K562 (cell line): ENCODE measurements around the gene TGFBR3L. TPM values are rescaled to one million over a fixed set of nuclear protein-coding genes. Genes with fewer than 3 reads are reported as not detected.
A peak's percentile ranks its signal among the peaks of the same experiment; 100 is the strongest.

Experiments used
- GABPB1 ChIP-seq: sonication (generic); formaldehyde crosslinking; IDR thresholded peaks from 2 replicates; pipeline ENCODE4 v1.8.0; 2022; ENCODE audit warnings: mild to moderate bottlenecking, missing genetic modification reagents
- GATAD2B ChIP-seq: fragments of 450-650 bp; IDR thresholded peaks from 2 replicates; pipeline ENCODE4 v1.6.1; 2017; ENCODE audit warnings: mild to moderate bottlenecking, borderline replicate concordance
- MTA1 ChIP-seq: fragments of 450-650 bp; IDR thresholded peaks from 2 replicates; pipeline ENCODE4 v1.6.1; 2017; ENCODE audit warnings: borderline replicate concordance
- POLR3A ChIP-seq: IDR thresholded peaks from 2 replicates; pipeline ENCODE4 v1.6.1; 2011; ENCODE audit warnings: borderline replicate concordance, mild to moderate bottlenecking, moderate library complexity; ENCODE audit not compliant: insufficient read length, insufficient read depth; ENCODE audit errors: extremely low read depth
- SNRNP70 ChIP-seq: fragments of 200-400 bp; formaldehyde crosslinking; optimal IDR thresholded peaks from 2 replicates; pipeline ENCODE3; 2017; ENCODE audit warnings: low read depth, low read length
- SP2 ChIP-seq: IDR thresholded peaks from 2 replicates; pipeline ENCODE4 v1.6.1; 2011; ENCODE audit warnings: mild to moderate bottlenecking, low read depth, low read length, moderate library complexity; ENCODE audit not compliant: poor library complexity, severe bottlenecking; ENCODE audit errors: extremely low read depth
- YY1 ChIP-seq, 3 experiments: IDR thresholded peaks; 2 replicates each; pipeline ENCODE4 v1.6.1; 2011; ENCODE audit warnings: low read length in 2 of 3, mild to moderate bottlenecking in 2 of 3, moderate library complexity in 2 of 3, borderline replicate concordance in 1 of 3, control low read depth in 1 of 3, low read depth in 1 of 3; ENCODE audit not compliant: insufficient read depth in 3 of 3, insufficient replicate concordance in 2 of 3, control insufficient read depth in 1 of 3, insufficient read length in 1 of 3; ENCODE audit errors: extremely low read depth in 1 of 3
- polyA plus RNA-seq, 8 experiments: library from polyadenylated mRNA; depleted of rRNA in 4 of 8; stranded (reverse) in 5 of 8; unstranded in 3 of 8; fragments of >200 nt; fragmentation: Nextera tagmentation in 2 of 8; fragmentation: Illumina TruSeq in 1 of 8; extraction: Ambion mirVana in 2 of 8; extraction: Trizol in 1 of 8; gene quantifications; 2 replicates each; pipeline versions ENCODE4 v1.2.1 to v1.2.3, GENCODE V29; 2011 to 2014; ENCODE audit warnings: inconsistent platforms in 1 of 8, missing spikeins in 1 of 8
- total RNA-seq, 7 experiments: library from RNA; depleted of rRNA in 6 of 7; stranded (reverse); fragments of >200 nt in 6 of 7; fragmentation: Illumina TruSeq in 2 of 7; extraction: Trizol in 2 of 7; gene quantifications; 2 replicates each; pipeline versions ENCODE4 v1.2.1 to v1.2.3, GENCODE V29; 2011 to 2021; ENCODE audit warnings: low replicate concordance in 1 of 7
- TF ChIP-seq, protein P1 (sequence below): fragments of 250-450 bp; sonication (Bioruptor Pico); IDR thresholded peaks from 2 replicates; pipeline ENCODE4 v1.5.0; 2020; ENCODE audit warnings: mild to moderate bottlenecking, borderline replicate concordance
- TF ChIP-seq, protein P2 (sequence below), 2 experiments: fragments of 450-650 bp; conservative IDR thresholded peaks; 2 replicates each; pipeline ENCODE4 v1.6.1; 2017; ENCODE audit warnings: mild to moderate bottlenecking in 2 of 2, moderate library complexity in 2 of 2
- TF ChIP-seq, protein P3 (sequence below), 2 experiments: fragments of 450-650 bp in 1 of 2; sonication (generic) in 1 of 2; formaldehyde crosslinking in 1 of 2; IDR thresholded peaks in 1 of 2; conservative IDR thresholded peaks in 1 of 2; 2 replicates each; pipeline versions ENCODE4 v1.6.1 to v1.8.1; 2016 to 2023; ENCODE audit warnings: mild to moderate bottlenecking in 2 of 2, moderate library complexity in 2 of 2, inconsistent platforms in 1 of 2, missing genetic modification reagents in 1 of 2

TGFBR3L gene
- total and polyA plus RNA-seq, 9 of the 15 experiments (the other 6 are each of a cell fraction or from before 2014, with no cell fraction given): not detected

DNA sequence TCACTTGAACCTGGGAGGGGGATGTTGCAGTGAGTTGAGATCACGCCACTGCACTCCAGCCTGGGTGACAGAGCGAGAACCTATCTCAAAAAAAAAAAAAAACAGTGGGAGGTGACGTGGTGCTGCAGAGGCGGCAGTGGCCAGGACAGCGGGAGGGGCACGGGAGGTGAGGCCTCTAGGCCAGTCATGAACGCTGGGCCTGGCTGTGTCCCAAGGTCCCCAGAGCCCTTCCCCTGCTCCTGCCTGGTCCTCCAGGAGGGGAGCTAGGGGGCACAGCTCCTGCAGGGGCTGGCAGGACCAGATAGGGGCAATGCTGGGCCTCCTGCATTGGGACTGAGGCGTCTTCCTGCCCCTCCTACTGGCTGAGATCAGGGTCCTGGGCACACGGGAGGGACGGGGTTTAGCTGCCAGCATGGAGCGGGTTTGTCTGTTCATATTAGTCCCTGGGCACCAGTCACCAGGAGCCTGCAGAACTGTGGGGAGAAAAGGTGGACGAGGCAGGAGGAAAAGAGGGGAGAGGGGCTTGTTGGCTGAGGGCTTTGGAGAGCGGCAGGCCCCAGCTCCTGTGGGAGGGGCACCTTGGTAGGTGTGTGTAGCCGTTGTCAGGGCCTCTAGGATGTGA is 6.4 kb upstream of the TGFBR3L start (continued):
- TF ChIP-seq SNRNP70 (no peak), SP2 (no peak), MTA1 (no peak), GATAD2B (no peak), YY1 (IDR thresholded peaks at IDR 0.05; ENCODE audit: borderline replicate concordance in 1 of 3, control insufficient read depth in 1 of 3, extremely low read depth in 1 of 3, insufficient read depth in 3 of 3, insufficient read length in 1 of 3, insufficient replicate concordance in 2 of 3, low read depth in 1 of 3, low read length in 2 of 3) (no peak), GABPB1 (CRISPR knock-in tag) (no peak), POLR3A (no peak)
- TF ChIP-seq, protein P1, sequence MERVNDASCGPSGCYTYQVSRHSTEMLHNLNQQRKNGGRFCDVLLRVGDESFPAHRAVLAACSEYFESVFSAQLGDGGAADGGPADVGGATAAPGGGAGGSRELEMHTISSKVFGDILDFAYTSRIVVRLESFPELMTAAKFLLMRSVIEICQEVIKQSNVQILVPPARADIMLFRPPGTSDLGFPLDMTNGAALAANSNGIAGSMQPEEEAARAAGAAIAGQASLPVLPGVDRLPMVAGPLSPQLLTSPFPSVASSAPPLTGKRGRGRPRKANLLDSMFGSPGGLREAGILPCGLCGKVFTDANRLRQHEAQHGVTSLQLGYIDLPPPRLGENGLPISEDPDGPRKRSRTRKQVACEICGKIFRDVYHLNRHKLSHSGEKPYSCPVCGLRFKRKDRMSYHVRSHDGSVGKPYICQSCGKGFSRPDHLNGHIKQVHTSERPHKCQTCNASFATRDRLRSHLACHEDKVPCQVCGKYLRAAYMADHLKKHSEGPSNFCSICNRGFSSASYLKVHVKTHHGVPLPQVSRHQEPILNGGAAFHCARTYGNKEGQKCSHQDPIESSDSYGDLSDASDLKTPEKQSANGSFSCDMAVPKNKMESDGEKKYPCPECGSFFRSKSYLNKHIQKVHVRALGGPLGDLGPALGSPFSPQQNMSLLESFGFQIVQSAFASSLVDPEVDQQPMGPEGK (CRISPR knock-in tag): no peak
- TF ChIP-seq, protein P2, sequence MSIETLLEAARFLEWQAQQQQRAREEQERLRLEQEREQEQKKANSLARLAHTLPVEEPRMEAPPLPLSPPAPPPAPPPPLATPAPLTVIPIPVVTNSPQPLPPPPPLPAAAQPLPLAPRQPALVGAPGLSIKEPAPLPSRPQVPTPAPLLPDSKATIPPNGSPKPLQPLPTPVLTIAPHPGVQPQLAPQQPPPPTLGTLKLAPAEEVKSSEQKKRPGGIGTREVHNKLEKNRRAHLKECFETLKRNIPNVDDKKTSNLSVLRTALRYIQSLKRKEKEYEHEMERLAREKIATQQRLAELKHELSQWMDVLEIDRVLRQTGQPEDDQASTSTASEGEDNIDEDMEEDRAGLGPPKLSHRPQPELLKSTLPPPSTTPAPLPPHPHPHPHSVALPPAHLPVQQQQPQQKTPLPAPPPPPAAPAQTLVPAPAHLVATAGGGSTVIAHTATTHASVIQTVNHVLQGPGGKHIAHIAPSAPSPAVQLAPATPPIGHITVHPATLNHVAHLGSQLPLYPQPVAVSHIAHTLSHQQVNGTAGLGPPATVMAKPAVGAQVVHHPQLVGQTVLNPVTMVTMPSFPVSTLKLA (conservative IDR thresholded peaks at IDR 0.05): peak in 1 of 2 experiments; percentile 31; a peak in 1 of 4 replicates
- TF ChIP-seq, protein P3, sequence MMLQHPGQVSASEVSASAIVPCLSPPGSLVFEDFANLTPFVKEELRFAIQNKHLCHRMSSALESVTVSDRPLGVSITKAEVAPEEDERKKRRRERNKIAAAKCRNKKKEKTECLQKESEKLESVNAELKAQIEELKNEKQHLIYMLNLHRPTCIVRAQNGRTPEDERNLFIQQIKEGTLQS (IDR thresholded peaks at IDR 0.05): no peak
- TF ChIP-seq, protein P3 (CRISPR knock-in tag; conservative IDR thresholded peaks at IDR 0.05): no peak
